Panc1 (cell line): ENCODE results near the gene MAGI2.

Experiments used
- CTCF ChIP-seq: fragments of 450-650 bp; IDR thresholded peaks from 2 replicates; pipeline ENCODE4 v1.5.1; 2017; ENCODE audit warnings: mild to moderate bottlenecking
- POLR2AphosphoS5 ChIP-seq: IDR thresholded peaks from 2 replicates; pipeline ENCODE4 v1.6.1; 2012; ENCODE audit warnings: mild to moderate bottlenecking, low read depth, low read length, moderate library complexity
- REST ChIP-seq, 2 experiments: IDR thresholded peaks; 2 replicates each; pipeline ENCODE4 v1.6.1; 2011 to 2012; ENCODE audit warnings: low read depth in 2 of 2, control low read depth in 1 of 2, low read length in 1 of 2, mild to moderate bottlenecking in 1 of 2, moderate library complexity in 1 of 2; ENCODE audit not compliant: insufficient read depth in 1 of 2
- TCF7L2 ChIP-seq: IDR thresholded peaks from 2 replicates; pipeline ENCODE4 v1.6.1; 2011; ENCODE audit warnings: mild to moderate bottlenecking, low read depth, low read length, inconsistent platforms

- TF ChIP-seq CTCF (no peak), TCF7L2 (no peak), POLR2AphosphoS5 (no peak), REST (IDR thresholded peaks at IDR 0.05; ENCODE audit: insufficient read depth in 1 of 2, low read depth in 2 of 2, low read length in 1 of 2) (no peak)
Observed at GRCh38 chr7:78033410-78033809, 1420.1 kb downstream of the MAGI2 start.
